ENCODE measurements around the gene PHACTR1.
A peak's percentile ranks its signal among the peaks of the same experiment; 100 is the strongest.

The PHACTR1 gene

GRCh38 chr6:13000537-13000936 is 284.0 kb downstream of the PHACTR1 start:
- no peak for DNase-seq

- no peak for DNase-seq
Observed at GRCh38 chr6:13001927-13002326, 285.4 kb downstream of the PHACTR1 start.

DNA sequence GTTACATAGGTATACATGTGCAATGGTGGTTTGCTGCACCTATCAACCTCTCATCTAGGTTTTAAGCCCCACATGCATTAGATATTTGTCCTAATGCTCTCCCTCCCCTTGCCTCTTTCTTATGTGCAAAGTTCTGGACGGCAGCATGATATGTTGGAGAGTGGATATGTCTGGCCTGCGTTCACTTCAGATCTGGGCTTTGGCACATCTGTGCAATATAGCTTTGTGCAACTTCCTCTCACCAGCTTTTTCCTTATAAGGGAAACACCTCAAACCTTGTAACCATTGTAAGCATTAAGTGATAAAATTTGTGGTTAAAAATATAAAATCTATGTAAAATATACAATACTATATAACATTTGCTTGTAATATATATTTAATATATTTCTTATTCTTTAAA is 288.0 kb downstream of the PHACTR1 start:
- peak in 1 of 2 donors; percentile 23 for DNase-seq

GRCh38 chr6:13005994-13006393 is 289.4 kb downstream of the PHACTR1 start:
- no peak for DNase-seq

- peak in 1 of 2 donors; percentile 35 for DNase-seq
Observed at GRCh38 chr6:13006578-13007300, 290.2 kb downstream of the PHACTR1 start.

DNA sequence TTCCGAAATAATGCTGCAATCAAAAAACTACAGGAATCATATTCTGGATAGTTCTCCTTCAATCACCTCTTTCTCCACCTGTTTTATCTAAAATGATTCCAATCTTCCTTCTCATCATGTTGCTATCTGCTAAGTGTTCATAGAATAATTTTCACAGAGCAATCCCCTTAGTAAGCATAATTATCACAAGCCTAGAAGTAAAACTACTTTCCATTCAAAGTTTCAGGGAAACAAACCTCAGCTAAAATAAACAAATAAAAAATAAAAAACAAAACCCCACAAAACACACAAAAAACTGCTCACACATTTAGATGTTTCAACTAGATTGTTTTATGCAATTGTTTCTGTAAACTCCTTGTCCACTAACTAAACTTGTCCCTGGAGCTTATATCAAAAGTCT is 291.2 kb downstream of the PHACTR1 start:
- DNase-seq, result no peak

- DNase-seq, result no peak
Observed at GRCh38 chr6:13009031-13009430, 292.5 kb downstream of the PHACTR1 start.

DNA sequence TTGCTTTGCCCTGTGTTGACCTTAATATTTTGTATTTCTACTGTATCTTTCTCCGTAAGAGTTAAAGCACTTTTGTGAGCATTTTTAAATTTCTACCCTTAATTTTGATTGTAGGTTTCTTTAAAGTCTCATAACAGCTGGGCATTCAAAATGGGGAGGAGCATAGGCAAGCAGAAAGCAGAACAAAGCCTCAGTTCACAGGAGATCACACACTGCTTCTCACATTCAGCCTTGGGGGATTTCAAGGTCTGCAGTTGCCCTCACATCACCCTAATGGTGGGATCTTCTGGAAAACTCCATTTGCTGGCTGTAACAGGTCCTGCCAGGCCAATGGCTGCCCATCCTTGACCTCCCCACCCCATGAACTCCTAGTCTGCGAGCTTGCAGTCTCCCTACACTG is 292.9 kb downstream of the PHACTR1 start:
- no peak for DNase-seq

DNA sequence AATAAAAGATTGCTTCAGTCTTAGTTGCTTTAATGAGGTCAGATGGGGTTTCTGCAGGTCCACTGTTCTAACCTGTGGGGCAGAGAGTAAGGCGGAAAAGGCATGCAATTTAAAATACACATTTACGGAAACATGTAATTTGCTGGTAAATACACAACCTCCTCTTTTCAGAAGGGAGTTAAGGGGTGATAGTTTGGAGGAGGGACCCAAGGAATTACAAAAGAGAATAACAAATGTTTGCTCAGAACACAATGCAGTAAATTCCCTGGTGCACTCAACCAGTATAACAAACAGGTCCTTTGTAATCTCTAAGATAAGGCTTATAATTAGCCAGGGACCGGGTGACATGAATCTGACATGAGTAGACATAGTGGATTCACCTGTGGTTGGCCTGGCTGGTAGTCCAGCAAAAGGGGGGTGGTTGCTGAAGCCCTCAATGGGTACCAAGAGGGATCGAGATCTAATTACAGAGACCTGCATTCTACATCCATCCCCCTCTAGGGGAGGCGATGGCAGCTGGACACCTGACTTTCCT is 295.1 kb downstream of the PHACTR1 start:
- DNase-seq, result no peak

- DNase-seq, result peak; percentile 60 to 70
Observed at GRCh38 chr6:13012296-13012695, 295.7 kb downstream of the PHACTR1 start.

DNA sequence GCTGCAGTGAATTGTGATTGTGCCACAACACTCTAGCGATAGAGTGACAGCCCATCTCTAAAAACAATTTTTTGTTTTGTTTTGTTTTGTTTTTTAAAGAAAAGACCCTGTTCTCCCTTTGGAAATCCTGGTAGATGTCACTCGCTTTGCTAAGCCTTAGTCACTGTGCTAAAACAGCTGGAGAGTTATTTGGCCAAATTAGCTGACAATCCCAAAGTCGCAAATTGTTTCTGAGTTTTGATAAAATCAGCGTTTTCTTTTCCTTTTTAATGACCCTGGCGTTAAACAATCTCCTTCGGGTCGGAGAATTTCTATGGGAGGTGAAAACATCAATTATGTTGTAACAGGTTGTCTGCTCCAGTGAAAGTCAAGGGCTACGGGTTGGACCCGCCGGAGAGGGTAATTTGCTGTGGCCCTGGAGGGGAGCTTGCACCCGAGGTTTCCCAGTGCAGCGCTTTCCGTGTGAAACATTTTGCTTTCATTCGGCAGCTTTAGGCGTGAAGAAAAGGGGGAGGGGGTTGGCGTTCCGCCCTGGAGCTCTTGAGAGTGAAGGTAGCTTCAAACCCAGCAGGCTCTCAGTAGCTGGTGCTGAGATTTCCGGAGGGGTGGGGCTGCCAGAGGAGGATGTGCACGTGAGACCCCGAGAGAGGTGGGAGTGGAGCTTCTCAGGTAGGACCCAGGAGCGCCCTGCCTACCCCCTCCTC is 296.6 kb downstream of the PHACTR1 start:
- DNase-seq, result no peak

DNA sequence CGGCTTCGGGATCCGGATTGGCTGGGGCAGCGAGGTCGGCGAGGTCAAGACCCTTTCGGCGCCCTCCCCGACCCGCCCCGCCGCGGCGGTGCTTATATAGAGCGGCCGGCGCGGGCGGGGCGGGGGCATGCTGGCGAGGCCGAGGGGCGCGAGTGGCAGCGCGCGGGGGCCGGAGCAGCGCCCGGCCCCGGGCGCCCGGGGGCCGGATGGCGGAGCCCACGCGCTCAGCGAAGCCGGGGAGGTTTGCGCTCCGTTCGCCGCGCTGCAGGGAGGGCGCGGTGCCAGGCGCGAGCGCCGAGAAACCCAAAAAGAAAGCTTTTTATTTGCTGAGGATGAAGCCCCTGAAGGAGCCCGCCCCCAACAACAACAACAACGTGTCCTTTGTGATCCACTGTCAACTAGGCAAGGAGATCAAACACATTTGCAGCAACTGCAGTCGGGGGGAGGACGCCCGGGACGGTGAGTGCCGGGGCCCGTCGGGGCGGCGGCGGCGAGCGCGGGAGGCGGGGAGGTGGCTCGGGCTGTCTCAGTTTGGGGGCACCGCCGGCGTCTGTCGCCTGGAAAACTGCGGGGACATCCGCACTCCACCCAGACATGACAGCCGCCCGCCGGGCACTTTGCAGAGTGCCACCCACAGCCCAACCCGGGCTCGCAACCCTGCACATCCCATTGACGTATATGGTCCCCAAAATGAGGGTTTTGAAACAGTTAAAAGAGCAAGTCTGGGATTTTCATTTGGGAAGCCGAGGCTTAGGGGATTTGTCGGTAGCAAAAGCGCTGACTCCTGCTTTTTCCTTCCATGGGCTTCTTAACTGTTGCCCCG is 297.3 kb downstream of the PHACTR1 start:
- DNase-seq, result no peak

DNA sequence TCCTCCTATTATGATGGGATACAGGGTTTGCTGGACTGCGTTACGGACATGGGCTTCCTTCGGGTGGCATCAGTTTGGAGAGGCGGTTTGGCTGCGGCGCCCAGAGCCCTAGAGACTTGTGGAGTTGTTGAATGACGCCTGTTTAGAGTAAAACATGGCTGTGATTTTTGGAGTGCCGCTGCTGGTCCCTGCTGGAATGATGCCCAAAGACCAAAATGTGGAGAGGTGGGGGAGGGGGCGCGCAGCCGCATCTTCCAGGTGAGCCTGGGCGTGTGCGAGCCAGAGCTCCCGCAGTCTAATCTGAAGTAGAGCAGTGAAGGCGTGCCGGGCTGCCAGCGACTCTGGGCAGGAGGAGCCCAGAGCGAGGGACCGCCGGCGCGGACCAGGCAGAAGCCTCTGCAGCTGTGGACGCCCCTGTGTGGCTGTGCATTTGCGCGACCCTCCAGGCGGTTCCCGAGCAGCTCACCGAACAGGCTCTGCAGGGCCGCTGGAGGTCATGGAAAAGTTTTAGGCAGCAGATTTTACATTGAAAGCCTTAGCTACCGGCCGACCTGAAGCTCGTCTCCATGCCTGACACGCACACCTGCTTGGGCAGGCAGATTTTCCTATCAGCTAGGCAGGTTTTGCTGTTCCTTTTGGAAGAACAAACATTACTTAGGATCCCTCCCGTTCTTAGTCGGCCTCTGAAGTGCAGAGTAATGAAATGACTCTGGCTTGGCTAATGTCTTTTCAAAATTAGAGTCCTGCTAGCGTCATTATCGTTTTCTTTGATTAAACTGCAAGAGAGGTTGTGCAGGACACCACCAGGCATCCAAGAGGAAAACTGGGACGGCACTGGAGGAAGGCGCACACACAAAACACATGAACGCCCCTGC is 298.2 kb downstream of the PHACTR1 start:
- DNase-seq, result no peak

DNA sequence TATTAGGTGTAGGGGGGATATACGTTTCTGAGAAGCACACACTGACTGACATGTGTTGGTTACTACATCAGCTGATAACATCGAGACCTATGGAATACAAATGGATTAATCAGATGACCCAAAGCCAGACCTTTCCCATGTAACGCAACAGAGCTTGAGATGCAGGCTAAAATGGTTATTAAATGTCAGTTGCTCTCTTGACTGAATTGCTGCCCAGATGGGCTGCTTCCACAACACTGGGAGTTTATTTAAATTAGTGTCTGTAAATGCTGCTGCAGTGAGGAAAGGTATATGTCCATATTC is 298.8 kb downstream of the PHACTR1 start:
- DNase-seq, result no peak

GRCh38 chr6:13024616-13025015 is 308.0 kb downstream of the PHACTR1 start:
- DNase-seq, result no peak

- no peak for DNase-seq
Observed at GRCh38 chr6:13025893-13026499, 309.4 kb downstream of the PHACTR1 start.

- DNase-seq, result no peak
Observed at GRCh38 chr6:13026557-13026956, 310.0 kb downstream of the PHACTR1 start.

DNA sequence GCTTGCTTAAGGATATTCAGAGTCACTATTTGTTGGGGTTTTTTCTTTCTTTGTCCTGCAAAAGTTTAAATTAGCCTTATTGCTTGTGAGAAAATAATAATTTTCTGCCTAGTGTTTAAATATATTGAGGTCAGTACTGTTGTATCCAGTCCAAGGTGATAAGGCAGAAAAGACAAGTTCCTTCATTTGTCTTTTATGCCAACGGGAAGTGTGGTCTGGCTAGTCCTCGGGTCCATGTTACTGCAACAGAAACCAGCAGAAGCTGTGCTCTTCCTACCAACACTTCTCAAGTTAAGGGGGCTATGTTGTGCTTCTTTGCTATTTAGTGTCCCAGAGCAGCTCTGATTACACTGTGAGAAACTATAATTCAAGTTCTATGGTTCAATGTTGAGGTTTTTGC is 310.6 kb downstream of the PHACTR1 start:
- no peak for DNase-seq

GRCh38 chr6:13030396-13030795 is 313.8 kb downstream of the PHACTR1 start:
- no peak for DNase-seq

DNA sequence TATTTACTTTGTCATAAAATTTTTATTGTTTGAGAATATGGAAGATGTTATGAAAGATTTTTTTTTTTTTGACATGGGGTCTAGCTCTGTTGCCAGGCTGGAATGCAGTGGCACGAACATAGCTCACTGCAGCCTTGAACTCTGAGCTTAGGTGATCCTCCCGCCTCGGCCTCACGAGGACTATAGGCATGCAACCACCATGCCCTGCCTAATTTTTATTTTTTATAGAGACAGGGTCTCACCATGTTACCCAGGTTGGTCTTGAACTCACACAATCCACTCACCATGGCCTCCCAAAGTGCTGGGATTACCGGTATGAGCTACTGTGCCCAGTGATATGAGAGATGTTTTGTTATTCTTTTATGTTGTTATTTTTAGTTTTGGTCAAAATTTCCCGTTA is 316.0 kb downstream of the PHACTR1 start:
- no peak for DNase-seq

DNA sequence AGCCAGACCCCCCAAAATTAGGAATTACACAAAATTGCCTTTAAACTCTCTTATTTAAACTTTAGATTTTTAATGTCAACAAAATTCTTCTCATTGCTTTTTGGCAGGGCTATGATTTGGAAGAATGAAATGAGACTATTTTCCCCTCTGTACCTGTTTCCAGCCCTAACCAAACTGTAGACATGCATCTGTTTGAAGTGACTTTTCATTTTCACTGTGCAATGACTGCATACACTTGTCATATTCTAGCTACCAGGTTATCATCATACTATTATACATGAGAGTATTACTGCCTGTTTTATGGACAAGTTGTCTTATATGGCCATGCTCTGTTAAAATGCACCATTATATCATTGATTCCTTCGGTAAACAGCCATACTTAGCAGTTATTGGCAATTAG is 316.6 kb downstream of the PHACTR1 start:
- DNase-seq, result no peak

- no peak for DNase-seq
Observed at GRCh38 chr6:13034316-13034715, 317.7 kb downstream of the PHACTR1 start.

All from inflammatory macrophage treated with lipopolysaccharide for 1 hour (primary cell).